LNCaP clone FGC (cell line): ENCODE data around the gene BIRC6.

Experiments
- DNase-seq: peaks from one replicate; pipeline ENCODE4 v3.0.0-alpha.2; 2011; ENCODE audit warnings: low read depth
- H3K4me3 ChIP-seq: 2 replicates; pipeline ENCODE4 v1.5.1; 2011; ENCODE audit warnings: mild to moderate bottlenecking, low read depth, low read length, control low read depth
- TF ChIP-seq, protein P1 (sequence below): IDR thresholded peaks from 2 replicates; pipeline ENCODE4 v1.5.1; 2012; ENCODE audit warnings: mild to moderate bottlenecking; ENCODE audit not compliant: control insufficient read depth, insufficient read depth; ENCODE audit errors: extremely low read depth

Gene BIRC6

DNA sequence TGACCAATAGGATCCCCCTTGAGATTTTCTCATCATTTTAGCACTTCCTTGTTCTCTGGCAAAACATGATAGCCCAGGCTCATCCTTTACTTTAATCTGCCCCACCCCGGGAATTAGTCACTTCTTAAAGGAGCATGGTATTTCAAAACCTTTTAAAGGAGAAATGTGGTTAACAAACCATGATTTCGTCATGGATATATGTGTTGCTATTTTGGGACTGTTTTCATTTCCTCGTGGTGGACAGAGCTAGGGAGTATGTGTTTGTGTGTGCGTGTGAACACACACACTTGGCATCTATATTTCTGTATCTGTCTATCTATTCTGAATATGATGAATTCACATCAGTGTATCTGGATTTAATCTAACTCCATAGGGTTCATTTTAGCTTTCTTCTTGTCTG is 128.1 kb downstream of the BIRC6 start:
- H3K4me3 ChIP-seq, result no peak overlapping the region
- DNase-seq, result no peak
- TF ChIP-seq, protein P1, sequence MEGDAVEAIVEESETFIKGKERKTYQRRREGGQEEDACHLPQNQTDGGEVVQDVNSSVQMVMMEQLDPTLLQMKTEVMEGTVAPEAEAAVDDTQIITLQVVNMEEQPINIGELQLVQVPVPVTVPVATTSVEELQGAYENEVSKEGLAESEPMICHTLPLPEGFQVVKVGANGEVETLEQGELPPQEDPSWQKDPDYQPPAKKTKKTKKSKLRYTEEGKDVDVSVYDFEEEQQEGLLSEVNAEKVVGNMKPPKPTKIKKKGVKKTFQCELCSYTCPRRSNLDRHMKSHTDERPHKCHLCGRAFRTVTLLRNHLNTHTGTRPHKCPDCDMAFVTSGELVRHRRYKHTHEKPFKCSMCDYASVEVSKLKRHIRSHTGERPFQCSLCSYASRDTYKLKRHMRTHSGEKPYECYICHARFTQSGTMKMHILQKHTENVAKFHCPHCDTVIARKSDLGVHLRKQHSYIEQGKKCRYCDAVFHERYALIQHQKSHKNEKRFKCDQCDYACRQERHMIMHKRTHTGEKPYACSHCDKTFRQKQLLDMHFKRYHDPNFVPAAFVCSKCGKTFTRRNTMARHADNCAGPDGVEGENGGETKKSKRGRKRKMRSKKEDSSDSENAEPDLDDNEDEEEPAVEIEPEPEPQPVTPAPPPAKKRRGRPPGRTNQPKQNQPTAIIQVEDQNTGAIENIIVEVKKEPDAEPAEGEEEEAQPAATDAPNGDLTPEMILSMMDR, result no peak

DNA sequence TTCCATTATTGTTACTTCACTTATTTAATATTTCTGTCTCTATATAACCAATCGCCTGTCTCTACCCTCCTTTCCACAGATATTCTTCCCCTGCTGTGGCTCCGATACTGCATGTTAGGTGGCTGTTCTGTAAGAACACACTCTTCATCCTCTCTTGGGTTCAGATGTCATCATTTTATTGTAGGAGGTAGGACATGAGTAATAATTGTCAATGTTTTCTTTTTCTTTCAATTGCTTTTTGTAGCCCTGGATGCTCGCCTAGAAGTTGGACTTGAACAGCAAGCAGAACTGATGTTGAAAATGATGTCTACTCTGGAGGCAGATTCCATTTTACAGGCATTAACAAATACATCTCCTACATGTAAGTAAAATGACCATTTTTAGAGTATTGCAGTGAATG is 128.6 kb downstream of the BIRC6 start:
- no peak for DNase-seq
- TF ChIP-seq, protein P1, result no peak
- no peak overlapping the region for H3K4me3 ChIP-seq

DNA sequence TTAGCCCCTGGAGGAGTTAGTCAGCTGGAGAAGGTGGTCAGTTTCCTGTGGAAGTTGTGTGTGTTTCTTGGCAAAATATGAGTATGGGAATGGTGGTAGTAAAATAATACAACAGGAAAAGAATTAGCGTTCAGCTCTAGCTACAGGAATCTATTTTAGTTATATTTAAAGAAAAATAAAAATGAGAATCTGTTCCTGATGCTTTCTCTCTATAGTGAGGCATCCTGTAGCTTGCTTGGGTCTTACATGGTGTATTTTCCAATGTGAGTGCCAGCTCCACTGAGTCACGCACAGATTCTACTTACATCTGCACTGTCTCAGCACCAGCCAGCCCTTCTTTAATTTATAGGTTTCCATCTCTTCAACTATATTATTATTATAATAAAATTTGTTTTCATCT is 132.2 kb downstream of the BIRC6 start:
- DNase-seq, result no peak
- no peak overlapping the region for H3K4me3 ChIP-seq
- TF ChIP-seq, protein P1, result no peak

DNA sequence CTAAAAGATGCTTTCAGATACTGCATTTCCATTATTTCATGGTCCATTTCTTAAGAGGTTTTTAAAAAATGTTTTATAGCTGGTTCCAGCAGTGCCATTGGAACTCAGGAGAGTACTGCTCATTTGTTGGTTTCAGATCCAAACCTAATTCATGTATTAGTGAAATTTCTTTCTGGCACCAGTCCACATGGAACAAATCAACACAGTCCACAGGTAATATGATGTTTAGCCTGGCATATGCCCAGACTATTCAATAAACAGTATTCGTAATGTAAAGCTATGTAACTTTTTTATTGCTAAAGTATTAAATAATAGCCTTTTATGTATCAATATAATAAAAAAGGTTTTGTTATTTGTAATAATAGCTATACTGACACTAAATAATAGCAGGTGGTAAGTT is 134.5 kb downstream of the BIRC6 start:
- TF ChIP-seq, protein P1, result no peak
- H3K4me3 ChIP-seq, result no peak overlapping the region
- DNase-seq, result peak; percentile 54

DNA sequence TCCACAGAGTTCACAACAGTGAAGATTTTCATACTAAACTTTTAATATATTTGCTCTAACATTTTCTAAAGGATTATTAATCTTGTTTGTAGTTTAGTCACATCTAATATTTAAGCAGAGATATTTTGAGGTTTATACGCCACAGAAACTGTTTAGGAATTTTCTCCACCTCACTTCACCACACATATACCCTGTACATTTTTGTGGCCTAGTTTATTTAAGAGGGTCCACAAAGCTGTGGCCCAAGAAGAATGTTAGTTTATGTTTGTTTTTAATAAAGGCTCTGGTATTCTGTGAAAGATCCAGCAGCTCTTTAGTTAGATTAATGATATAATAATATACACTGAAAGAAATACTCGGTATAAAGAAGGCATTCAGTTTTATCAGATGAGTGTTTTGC is 138.3 kb downstream of the BIRC6 start:
- H3K4me3 ChIP-seq, result no peak overlapping the region
- TF ChIP-seq, protein P1, result no peak
- DNase-seq, result no peak

GRCh38 chr2:32496662-32497061 is 139.8 kb downstream of the BIRC6 start:
- DNase-seq, result no peak

DNA sequence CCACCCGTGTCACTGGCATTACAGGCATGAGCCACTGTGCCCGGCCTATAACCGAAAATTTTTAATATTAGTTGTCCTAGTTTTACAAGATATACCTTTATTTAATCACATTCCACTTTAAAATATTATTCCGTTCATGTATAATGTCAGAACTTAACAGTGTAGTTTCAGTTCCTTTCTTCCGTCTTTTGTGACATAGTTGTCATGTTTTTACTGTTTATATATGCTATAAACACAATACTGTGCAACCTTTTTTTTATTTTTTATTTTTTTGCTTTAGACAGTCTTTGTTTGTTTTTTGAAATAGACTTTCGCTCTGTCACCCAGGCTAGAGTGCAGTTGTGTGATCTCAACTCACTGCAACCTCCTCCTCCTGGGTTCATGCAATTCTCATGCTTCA is 141.5 kb downstream of the BIRC6 start:
- H3K4me3 ChIP-seq, result no peak overlapping the region
- DNase-seq, result no peak
- TF ChIP-seq, protein P1, result no peak

More at GRCh38 chr2:32496662-32497061, 139.8 kb downstream of the BIRC6 start:
- TF ChIP-seq, protein P1, result no peak
- no peak overlapping the region for H3K4me3 ChIP-seq
